Esophagus squamous epithelium (tissue), 4 donors: ENCODE measurements around the gene MKRN1.

Experiments used
- POLR2A ChIP-seq, 4 donors: fragments of 450-650 bp; IDR thresholded peaks; one replicate each; pipeline ENCODE4 v1.6.1; 2017; ENCODE audit warnings: antibody characterized with exemption in 4 of 4, mild to moderate bottlenecking in 4 of 4, moderate library complexity in 3 of 4
- TF ChIP-seq, protein P1 (sequence below), 6 experiments: fragments of 450-650 bp in 4 of 6; fragments of 200-600 bp in 2 of 6; sonication (generic) in 2 of 6; IDR thresholded peaks; one replicate each; pipeline ENCODE4 v1.5.1; 2016 to 2019; ENCODE audit warnings: antibody characterized with exemption in 6 of 6, mild to moderate bottlenecking in 4 of 6, moderate library complexity in 4 of 6

DNA sequence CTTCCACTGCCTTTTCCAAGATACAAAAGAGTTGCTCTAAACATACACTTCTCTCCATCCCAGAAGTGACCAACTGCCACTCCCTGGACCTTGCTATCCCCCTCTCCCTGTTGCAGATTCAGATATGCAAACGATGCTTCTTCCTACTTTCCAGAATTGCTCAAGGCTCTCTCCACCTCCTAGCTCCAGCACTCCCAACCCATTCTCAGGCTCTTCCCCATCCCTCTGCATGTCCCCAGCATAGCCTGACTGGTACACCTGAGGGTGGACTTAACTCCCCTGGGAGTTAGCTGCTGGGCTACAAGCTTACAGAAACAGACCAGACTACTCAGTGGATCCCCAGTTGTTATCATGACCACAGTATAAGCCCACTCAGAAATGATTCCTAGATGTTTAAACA is 27.6 kb downstream of the MKRN1 start:
- TF ChIP-seq, protein P1, sequence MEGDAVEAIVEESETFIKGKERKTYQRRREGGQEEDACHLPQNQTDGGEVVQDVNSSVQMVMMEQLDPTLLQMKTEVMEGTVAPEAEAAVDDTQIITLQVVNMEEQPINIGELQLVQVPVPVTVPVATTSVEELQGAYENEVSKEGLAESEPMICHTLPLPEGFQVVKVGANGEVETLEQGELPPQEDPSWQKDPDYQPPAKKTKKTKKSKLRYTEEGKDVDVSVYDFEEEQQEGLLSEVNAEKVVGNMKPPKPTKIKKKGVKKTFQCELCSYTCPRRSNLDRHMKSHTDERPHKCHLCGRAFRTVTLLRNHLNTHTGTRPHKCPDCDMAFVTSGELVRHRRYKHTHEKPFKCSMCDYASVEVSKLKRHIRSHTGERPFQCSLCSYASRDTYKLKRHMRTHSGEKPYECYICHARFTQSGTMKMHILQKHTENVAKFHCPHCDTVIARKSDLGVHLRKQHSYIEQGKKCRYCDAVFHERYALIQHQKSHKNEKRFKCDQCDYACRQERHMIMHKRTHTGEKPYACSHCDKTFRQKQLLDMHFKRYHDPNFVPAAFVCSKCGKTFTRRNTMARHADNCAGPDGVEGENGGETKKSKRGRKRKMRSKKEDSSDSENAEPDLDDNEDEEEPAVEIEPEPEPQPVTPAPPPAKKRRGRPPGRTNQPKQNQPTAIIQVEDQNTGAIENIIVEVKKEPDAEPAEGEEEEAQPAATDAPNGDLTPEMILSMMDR (IDR thresholded peaks at IDR 0.05) = no peak
- TF ChIP-seq POLR2A (IDR thresholded peaks at IDR 0.05) = no peak
